T47D (cell line): Measurements from ENCODE around the gene AAK1.

Experiments
- DNase-seq, 2 experiments: peaks; one replicate each; pipeline versions ENCODE4 v3.0.0 to v3.0.0-alpha.2; 2011 to 2012; ENCODE audit warnings: low read depth in 1 of 2, low spot score in 1 of 2
- JUND ChIP-seq: IDR thresholded peaks from 2 replicates; pipeline ENCODE4 v1.6.1; 2012; ENCODE audit warnings: low read depth
- in situ Hi-C: cut with HindIII; loops from 2 replicates; pipeline ENCODE4 v1.10.0; 2016; ENCODE audit warnings: low sequenced_read_pairs, low pct_unique_long_range_greater_than_20kb

AAK1 gene

DNA sequence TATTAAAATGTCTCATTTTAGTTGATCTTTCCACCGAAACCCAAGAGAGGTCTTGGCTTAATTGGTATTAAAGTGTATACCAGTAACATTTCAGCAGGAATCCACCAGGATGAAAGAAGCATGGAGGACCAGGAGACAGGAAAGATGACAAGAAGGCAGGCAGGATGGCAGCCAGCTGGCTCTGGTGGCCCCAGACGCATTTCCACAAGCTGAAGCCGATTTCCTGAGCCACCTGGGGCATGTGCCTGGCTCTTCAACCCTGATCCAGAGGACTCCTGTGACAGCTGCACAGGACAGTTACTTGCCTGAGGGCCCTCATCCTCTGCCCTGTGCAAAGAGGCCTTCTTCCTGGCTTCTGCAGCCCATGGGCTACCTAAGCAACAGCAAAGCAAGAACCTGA, 149.4 kb downstream of the AAK1 start:
- in situ Hi-C loops, result no loop called here
- no peak for DNase-seq
- TF ChIP-seq JUND, result no peak

DNA sequence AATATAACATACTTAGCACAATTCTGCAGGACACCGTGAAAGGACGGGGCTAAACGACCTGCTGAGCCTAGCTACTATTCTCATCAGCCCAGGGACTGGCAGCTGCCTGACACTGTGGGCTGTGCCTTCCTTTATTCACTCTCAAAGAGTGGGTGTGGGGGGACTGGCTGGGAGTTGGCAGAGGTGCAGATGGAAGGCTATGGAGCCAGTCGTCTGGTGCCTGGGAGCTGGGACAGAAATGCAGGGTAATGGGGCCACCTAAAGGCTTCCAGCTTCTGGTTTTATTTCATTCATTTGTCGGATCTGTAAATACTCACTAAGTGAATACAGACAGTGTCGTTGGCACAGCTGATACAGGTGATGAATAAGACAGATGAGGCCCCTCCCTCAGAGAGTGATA, 150.3 kb downstream of the AAK1 start:
- in situ Hi-C loops, result no loop called here
- no peak for DNase-seq

DNA sequence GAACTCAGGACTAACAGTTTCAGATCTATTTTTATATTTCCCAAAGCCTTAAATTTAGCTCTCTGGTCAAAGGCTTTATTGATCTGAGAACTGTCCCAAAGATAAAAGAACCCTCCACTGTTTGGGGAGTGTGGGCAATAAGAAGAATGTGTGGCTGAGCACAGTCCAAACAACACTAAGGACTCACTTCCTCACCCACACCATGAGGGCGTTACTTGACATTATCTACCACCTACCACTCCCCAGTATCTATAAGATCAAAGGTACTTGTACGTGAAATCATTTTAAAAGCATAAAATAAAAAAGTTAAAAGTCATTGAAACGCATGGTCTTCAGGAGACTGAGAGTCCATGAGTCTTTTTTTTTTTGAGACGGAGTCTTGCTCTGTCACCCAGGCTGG, 151.7 kb downstream of the AAK1 start:
- in situ Hi-C loops, result no loop called here
- TF ChIP-seq JUND, result no peak
- no peak for DNase-seq

More for the DNA sequence above, 150.3 kb downstream of the AAK1 start:
- no peak for TF ChIP-seq JUND

DNA sequence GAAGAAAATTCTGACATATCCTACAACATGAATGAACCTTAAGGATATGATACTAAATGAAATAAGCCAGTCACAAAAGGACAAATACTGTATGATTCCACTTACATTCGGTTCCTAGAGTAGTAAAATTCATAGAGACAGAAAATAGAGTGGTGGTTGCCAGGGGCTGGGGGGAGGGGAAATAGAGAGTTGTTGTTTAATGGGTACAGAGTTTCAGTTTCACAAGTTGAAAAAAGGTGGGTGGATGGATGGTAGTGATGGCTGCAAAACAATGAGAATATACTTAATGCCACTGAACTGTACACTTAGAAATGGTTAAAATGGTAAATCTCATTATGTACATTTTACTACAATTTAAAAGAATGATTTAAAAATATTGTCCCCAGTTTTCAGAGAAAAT, 153.1 kb downstream of the AAK1 start:
- no peak for TF ChIP-seq JUND

DNA sequence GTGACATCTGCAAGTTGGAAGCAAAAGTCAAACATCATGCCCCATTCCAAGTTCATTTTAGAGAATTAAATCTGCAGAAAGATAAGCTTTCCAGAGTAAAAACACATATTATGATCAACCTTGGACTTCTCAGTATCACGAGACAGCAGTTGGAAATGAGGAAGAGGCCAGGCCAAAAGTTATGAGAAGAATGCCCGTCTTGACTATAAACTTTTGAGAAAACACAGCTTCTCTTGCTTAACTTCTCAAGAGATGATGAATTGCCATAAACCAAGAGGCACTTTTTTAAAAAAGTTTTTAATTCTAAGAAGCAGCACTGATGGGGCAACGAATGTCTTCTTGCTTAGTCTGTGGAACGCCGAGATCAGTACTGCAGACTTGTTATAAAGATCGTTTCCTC, 153.7 kb downstream of the AAK1 start:
- TF ChIP-seq JUND, result no peak
- in situ Hi-C loops, result no loop called here
- DNase-seq, result no peak

More for the DNA sequence above, 153.1 kb downstream of the AAK1 start:
- no peak for DNase-seq
- in situ Hi-C loops, result no loop called here

DNA sequence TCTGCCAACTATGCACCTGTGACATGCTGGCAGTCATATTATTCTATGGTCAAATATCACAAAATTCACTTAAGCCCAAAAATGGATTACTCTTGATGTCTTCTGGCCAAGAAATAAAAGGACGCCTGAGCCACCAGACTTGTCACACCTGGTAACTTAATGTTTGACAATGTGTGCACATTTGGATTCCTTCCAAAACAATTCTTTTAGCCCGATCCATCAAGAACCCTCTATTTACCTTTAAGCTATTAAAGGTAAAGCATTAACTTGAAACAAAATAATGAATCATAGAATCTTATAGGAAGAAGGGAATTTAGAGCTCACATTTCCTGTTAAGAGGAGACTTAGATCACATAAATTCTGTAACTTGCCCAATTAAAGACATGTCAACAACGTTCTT, 159.8 kb downstream of the AAK1 start:
- no peak for TF ChIP-seq JUND
- in situ Hi-C loops, result no loop called here
- DNase-seq, result peak in 1 of 2 experiments; percentile 6

DNA sequence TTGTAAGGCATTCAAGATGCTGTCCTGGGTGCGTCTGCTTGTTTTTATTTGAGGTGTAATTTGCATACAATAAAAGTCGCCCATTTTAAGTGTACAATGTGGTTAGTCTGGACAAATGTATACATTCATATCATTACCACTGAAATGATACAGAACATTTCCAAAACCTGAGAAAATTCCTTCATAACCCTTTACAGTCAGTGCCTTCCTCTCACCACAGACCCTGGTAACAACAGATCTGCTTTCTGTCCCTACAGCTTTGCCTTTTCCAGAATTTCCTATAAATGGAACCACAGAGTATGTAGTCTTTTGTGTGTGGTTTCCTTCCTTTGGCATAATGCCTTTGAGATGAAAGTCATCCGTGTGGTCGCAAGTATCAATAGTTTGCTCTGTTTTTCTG, 160.5 kb downstream of the AAK1 start:
- no peak for DNase-seq
- in situ Hi-C loops, result no loop called here
- no peak for TF ChIP-seq JUND

DNA sequence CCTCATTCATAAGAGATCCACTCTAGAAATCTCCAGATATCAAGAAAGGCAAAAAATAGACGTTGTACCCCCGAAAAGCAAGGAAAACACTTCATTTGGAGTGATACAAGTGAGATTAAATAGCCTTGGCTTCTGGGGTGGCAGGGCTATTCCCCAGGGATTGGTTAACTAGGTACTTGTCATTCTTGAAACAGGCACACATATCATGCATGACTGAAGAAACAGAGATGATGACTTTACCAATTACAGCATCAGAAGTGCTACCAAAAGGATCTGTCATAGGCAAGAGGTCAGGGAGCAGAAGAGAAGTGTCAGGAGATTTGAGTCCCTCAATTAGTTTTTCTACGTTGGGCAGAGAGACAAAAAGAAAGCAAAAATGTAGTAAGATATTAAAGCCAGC, 161.1 kb downstream of the AAK1 start:
- in situ Hi-C loops, result no loop called here
- no peak for TF ChIP-seq JUND
- no peak for DNase-seq

DNA sequence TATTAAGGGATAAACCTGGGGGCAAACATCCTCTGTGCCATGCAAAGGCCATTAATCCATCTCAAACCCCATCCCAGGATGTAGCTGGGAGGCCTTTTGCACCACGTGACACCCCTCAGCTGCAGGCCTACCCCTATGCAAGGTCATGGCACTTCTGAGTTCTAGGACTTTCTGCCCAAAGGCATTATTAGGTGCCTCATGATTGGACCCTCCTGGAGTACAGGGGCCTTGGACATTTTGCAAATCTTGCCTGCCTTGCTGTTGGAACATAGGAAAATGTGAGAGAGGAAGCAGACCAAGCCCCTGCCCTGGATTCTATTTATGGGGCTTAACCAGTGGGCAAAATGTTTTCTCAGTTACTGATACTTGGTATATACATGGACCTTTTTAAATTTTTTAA, 162.1 kb downstream of the AAK1 start:
- TF ChIP-seq JUND, result no peak
- DNase-seq, result no peak
- in situ Hi-C loops, result no loop called here

DNA sequence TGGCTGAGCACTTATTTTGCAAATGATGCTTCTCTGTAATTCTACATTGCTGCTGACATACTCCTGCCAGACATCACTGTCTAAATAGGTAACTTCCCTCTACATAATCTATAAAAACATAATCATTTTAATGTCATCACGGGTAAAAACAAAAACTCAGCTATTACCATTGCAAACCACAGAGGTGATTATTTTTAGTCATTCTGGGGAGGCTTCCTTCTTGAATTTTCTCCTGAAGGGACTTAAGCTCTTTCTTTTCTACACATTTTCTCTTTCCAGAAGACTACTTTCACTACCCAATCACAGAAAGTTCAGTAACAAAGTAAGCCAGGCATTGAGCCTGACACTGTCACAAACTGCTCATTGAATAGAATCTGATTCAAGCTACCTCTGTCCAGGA, 165.9 kb downstream of the AAK1 start:
- DNase-seq, result no peak
- TF ChIP-seq JUND, result no peak
- in situ Hi-C loops, result no loop called here

DNA sequence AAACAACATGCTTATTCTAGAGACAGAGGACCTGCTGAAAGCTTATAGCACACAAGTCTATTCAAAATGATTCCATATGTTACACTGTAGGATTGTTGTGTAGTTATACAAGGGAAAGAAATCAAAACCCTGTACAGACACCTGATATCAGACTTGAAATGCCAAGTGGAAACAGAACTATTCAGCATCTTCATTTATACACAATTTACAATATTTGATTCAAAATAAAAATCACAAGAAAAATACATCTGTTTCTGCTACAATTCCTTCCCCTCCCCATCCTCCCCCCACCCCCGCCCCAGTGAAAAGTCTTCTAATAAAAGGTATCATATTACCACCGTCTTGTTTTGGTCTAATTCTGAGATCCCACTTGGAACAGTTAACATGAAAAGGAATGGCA, 168.9 kb downstream of the AAK1 start:
- DNase-seq, result no peak
- in situ Hi-C loops, result no loop called here
- no peak for TF ChIP-seq JUND

DNA sequence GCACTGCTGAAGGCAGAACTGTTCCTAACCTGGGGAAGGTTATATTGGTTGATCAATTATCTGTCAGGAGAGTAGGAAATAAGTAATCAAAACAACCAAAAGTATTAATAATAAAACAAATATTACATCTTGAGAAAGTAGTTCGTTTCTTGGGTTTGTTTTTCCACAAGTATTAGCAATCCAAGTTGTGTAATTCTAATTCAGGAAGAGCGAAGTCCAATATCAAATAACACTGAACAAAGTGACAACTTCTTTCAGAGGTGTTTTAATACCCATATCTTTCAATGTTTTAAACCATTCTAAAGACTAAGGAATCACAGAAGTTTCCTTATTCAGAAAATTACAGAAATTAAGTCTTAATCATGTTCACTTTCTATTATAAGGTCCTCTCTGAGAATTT, 171.7 kb downstream of the AAK1 start:
- in situ Hi-C loops, result no loop called here

DNA sequence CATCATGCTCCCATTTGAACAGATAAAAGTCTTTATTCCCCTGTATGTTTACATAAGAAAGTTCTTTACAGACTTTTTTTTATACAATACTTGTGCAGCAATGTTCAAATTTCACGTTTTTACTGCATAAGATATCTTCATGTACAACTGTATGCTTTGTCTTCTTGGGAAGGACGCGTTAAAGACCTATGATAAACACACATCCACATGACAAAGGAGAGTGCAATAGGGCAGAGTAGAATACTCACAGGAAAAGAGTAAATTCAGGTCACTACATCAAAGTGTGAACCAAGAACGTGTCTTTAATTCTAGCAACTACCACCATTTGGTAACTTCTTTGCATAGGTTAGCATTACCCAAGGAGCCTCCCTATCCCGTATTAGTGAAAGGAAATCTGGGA, 172.6 kb downstream of the AAK1 start:
- no peak for TF ChIP-seq JUND
- DNase-seq, result no peak
- in situ Hi-C loops, result no loop called here

More for the DNA sequence above, 171.7 kb downstream of the AAK1 start:
- TF ChIP-seq JUND, result no peak
- no peak for DNase-seq

DNA sequence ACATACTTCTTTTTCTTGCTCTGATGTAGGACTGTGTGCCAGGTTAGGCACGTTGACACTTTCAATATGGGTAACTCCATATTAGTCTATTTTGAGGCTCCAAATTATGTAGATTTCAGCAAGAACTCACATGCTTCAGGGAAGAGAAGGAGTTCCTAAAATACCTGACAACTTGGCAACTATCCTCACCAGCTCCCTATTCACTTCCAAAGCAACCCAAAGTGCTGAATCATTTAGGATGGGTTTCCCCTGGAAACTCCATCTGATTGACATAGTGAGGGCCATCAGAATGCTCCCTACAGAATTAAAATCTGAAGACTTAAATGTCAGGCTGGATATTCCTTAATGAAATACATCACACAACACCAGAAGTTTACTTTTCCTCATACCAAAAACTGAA, 173.8 kb downstream of the AAK1 start:
- no peak for TF ChIP-seq JUND
- DNase-seq, result no peak
- in situ Hi-C loops, result no loop called here
